ENCODE results near the gene FAM124A.

GRCh38 chr13:51258612-51259548 lies 36.7 kb downstream of the FAM124A start:
- TF ChIP-seq CTCF (IDR thresholded peaks at IDR 0.05; ENCODE audit: borderline replicate concordance, extremely low read depth, low read length, poor library complexity, severe bottlenecking) (no peak), EZH2 (IDR thresholded peaks at IDR 0.05; ENCODE audit: borderline replicate concordance, low read depth, low read length, severe bottlenecking) (no peak)
